Suprapubic skin (tissue), 4 donors: Measurements from ENCODE around the gene KSR2. TPM values are rescaled to one million over a fixed set of nuclear protein-coding genes. Genes with fewer than 3 reads are reported as not detected.

Experiments
- DNase-seq, 2 donors: peaks; one replicate each; pipeline ENCODE4 v3.0.0-alpha.2; 2019; ENCODE audit warnings: low spot score in 2 of 2
- H3K27ac ChIP-seq: fragments of 200-600 bp; sonication (generic); one replicate; pipeline ENCODE4 v1.5.1; 2019
- H3K27me3 ChIP-seq: fragments of 200-600 bp; sonication (generic); one replicate; pipeline ENCODE4 v1.5.1; 2019
- H3K36me3 ChIP-seq: fragments of 200-600 bp; sonication (generic); one replicate; pipeline ENCODE4 v1.5.1; 2019
- H3K4me1 ChIP-seq: fragments of 200-600 bp; sonication (generic); one replicate; pipeline ENCODE4 v1.5.1; 2019
- H3K4me3 ChIP-seq: fragments of 200-600 bp; sonication (generic); one replicate; pipeline ENCODE4 v1.5.1; 2019; ENCODE audit warnings: mild to moderate bottlenecking
- H3K9me3 ChIP-seq: fragments of 200-600 bp; sonication (generic); one replicate; pipeline ENCODE4 v1.5.1; 2019
- CTCF ChIP-seq, 2 donors: fragments of 200-600 bp in 1 of 2; fragments of 450-650 bp in 1 of 2; sonication (generic) in 1 of 2; IDR thresholded peaks; one replicate each; pipeline ENCODE4 v1.5.1; 2016 to 2019; ENCODE audit warnings: antibody characterized with exemption in 2 of 2, mild to moderate bottlenecking in 1 of 2, moderate library complexity in 1 of 2
- EP300 ChIP-seq: sonication (generic); formaldehyde crosslinking; IDR thresholded peaks from one replicate; pipeline ENCODE4 v1.6.1; 2017; ENCODE audit warnings: antibody characterized with exemption
- POLR2A ChIP-seq, 2 donors: fragments of 450-650 bp; IDR thresholded peaks; one replicate each; pipeline ENCODE4 v1.6.1; 2017; ENCODE audit warnings: antibody characterized with exemption in 2 of 2, mild to moderate bottlenecking in 2 of 2, moderate library complexity in 2 of 2
- POLR2AphosphoS5 ChIP-seq, 3 donors: sonication (generic); formaldehyde crosslinking; IDR thresholded peaks; one replicate each; pipeline ENCODE4 v1.6.1; 2017; ENCODE audit warnings: antibody characterized with exemption in 3 of 3
- WGBS: methylation state at CpG from one replicate; pipeline ENCODE4 v1.1.5; 2018; 5-methylcytosine and 5-hydroxymethylcytosine counted together
- total RNA-seq, 4 donors: library from RNA; depleted of rRNA; stranded (reverse); fragments of >200 nt; gene quantifications; one replicate each; pipeline ENCODE4 v1.1.0, GENCODE V29; 2016

KSR2 gene
- total RNA-seq, 4 donors from 2014 or later = 0.24 to 0.39 (median 0.38) TPM; not detected in 1

GRCh38 chr12:117564881-117565280 is 403.9 kb downstream of the KSR2 start:
- H3K36me3 ChIP-seq = no peaks in the 10 kb centered on the region

GRCh38 chr12:117563706-117564105 is 405.1 kb downstream of the KSR2 start:
- no peak for TF ChIP-seq CTCF (IDR thresholded peaks at IDR 0.05)
- no peak for TF ChIP-seq EP300
- no peak for TF ChIP-seq POLR2A (IDR thresholded peaks at IDR 0.05)
- TF ChIP-seq POLR2AphosphoS5 (IDR thresholded peaks at IDR 0.05) = no peak
- H3K27ac ChIP-seq = no peak overlapping the region
- H3K4me1 ChIP-seq = no peaks in the 10 kb centered on the region
- H3K4me3 ChIP-seq = no peak overlapping the region
- H3K36me3 ChIP-seq = no peaks in the 10 kb centered on the region
- no peaks in the 10 kb centered on the region for H3K9me3 ChIP-seq
- WGBS = 58% methylated on average over 2 of the region's 2 CpGs
- H3K27me3 ChIP-seq = peaks cover 9% of the 10 kb centered on the region
- DNase-seq = no peak

More at GRCh38 chr12:117564881-117565280, 403.9 kb downstream of the KSR2 start:
- Histone ChIP-seq H3K4me3 (no peak overlapping the region), H3K27ac (no peak overlapping the region), H3K9me3 (no peaks in the 10 kb centered on the region), H3K4me1 (no peaks in the 10 kb centered on the region), H3K27me3 (peaks cover 9% of the 10 kb centered on the region)
- TF ChIP-seq POLR2AphosphoS5 (IDR thresholded peaks at IDR 0.05) = no peak
- TF ChIP-seq POLR2A (IDR thresholded peaks at IDR 0.05) = no peak
- TF ChIP-seq EP300 = no peak
- TF ChIP-seq CTCF (IDR thresholded peaks at IDR 0.05) = no peak
- 54% methylated on average over 9 of the region's 9 CpGs for WGBS
- no peak for DNase-seq

GRCh38 chr12:117563007-117563406 is 405.8 kb downstream of the KSR2 start:
- Histone ChIP-seq H3K27ac (no peak overlapping the region), H3K27me3 (peaks cover 9% of the 10 kb centered on the region), H3K36me3 (no peaks in the 10 kb centered on the region), H3K4me3 (no peak overlapping the region), H3K4me1 (no peaks in the 10 kb centered on the region), H3K9me3 (no peaks in the 10 kb centered on the region)
- DNase-seq = no peak
- WGBS = 62% methylated on average over 5 of the region's 5 CpGs
- TF ChIP-seq EP300 (no peak), POLR2A (IDR thresholded peaks at IDR 0.05) (no peak), POLR2AphosphoS5 (IDR thresholded peaks at IDR 0.05) (no peak), CTCF (IDR thresholded peaks at IDR 0.05) (no peak)

- H3K4me1 ChIP-seq = no peaks in the 10 kb centered on the region
- no peak overlapping the region for H3K4me3 ChIP-seq
- WGBS = 83% methylated on average over 2 of the region's 2 CpGs
- TF ChIP-seq CTCF (IDR thresholded peaks at IDR 0.05) (no peak), POLR2A (IDR thresholded peaks at IDR 0.05) (no peak), EP300 (no peak), POLR2AphosphoS5 (IDR thresholded peaks at IDR 0.05) (no peak)
- H3K27me3 ChIP-seq = peaks cover 5% of the 10 kb centered on the region
- DNase-seq = no peak
- no peak overlapping the region for H3K27ac ChIP-seq
- no peaks in the 10 kb centered on the region for H3K9me3 ChIP-seq
- H3K36me3 ChIP-seq = no peaks in the 10 kb centered on the region
Observed at GRCh38 chr12:117561990-117562389, 406.8 kb downstream of the KSR2 start.

GRCh38 chr12:117559978-117560377 is 408.8 kb downstream of the KSR2 start:
- H3K36me3 ChIP-seq = no peaks in the 10 kb centered on the region
- no peak overlapping the region for H3K4me3 ChIP-seq
- DNase-seq = no peak
- no peak for TF ChIP-seq EP300
- TF ChIP-seq CTCF (IDR thresholded peaks at IDR 0.05) = no peak
- TF ChIP-seq POLR2A (IDR thresholded peaks at IDR 0.05) = no peak
- TF ChIP-seq POLR2AphosphoS5 (IDR thresholded peaks at IDR 0.05) = no peak
- no peaks in the 10 kb centered on the region for H3K9me3 ChIP-seq
- no peaks in the 10 kb centered on the region for H3K4me1 ChIP-seq
- H3K27me3 ChIP-seq = no peaks in the 10 kb centered on the region
- no peak overlapping the region for H3K27ac ChIP-seq
